ENCODE measurements around the gene NFE2L3.
"Not testable (repeated sequence)": the region's sequence is repeated elsewhere in the genome, so short reads cannot be mapped to it uniquely, and the experiment has no call there.

Gene NFE2L3

GRCh38 chr7:26188206-26188956, 36.4 kb downstream of the NFE2L3 start:
- no peak for DNase-seq

GRCh38 chr7:26188957-26189541, 37.1 kb downstream of the NFE2L3 start:
- no peak for DNase-seq

GRCh38 chr7:26189697-26190096, 37.7 kb downstream of the NFE2L3 start:
- no peak for DNase-seq

- no peak for DNase-seq
Observed at GRCh38 chr7:26190417-26190869, 38.4 kb downstream of the NFE2L3 start.

- DNase-seq: no peak
Observed at GRCh38 chr7:26191233-26191973, 39.4 kb downstream of the NFE2L3 start.

- DNase-seq: no peak
Observed at GRCh38 chr7:26191974-26192479, 40.0 kb downstream of the NFE2L3 start.

GRCh38 chr7:26192485-26193087, 40.6 kb downstream of the NFE2L3 start:
- DNase-seq: no peak

GRCh38 chr7:26193432-26194207, 41.6 kb downstream of the NFE2L3 start:
- DNase-seq: no peak

- DNase-seq: not testable (repeated sequence)
Observed at GRCh38 chr7:26194764-26195163, 42.8 kb downstream of the NFE2L3 start.

- no peak for DNase-seq
Observed at GRCh38 chr7:26195182-26195581, 43.2 kb downstream of the NFE2L3 start.

GRCh38 chr7:26195867-26196657, 44.1 kb downstream of the NFE2L3 start:
- no peak for DNase-seq

GRCh38 chr7:26197153-26198115, 45.4 kb downstream of the NFE2L3 start:
- no peak for DNase-seq

GRCh38 chr7:26198133-26198780, 46.3 kb downstream of the NFE2L3 start:
- no peak for DNase-seq

- no peak for DNase-seq
Observed at GRCh38 chr7:26198781-26199169, 46.8 kb downstream of the NFE2L3 start.

- peak; percentile 59 for DNase-seq
Observed at GRCh38 chr7:26199301-26200037, 47.5 kb downstream of the NFE2L3 start.

- peak; percentile 72 for DNase-seq
Observed at GRCh38 chr7:26200038-26200443, 48.0 kb downstream of the NFE2L3 start.

- DNase-seq: peak; percentile 99
Observed at GRCh38 chr7:26200444-26201246, 48.6 kb downstream of the NFE2L3 start, which contains the start of gene HNRNPA2B1. TSS of gene HNRNPA2B1 (minus strand) at chr7:26200746. CDS start at chr7:26200577, 169 bp downstream.

Measured in activated T-cell treated with anti-CD3 and anti-CD28 coated beads for 4 hours (primary cell).